Body of pancreas (tissue), 4 donors: ENCODE data around the gene HAVCR1. TPM values are rescaled to one million over a fixed set of nuclear protein-coding genes. Genes with fewer than 3 reads are reported as not detected.

Experiments
- ATAC-seq: fragments of 150-250 bp; one replicate; pipeline ENCODE4 v1.9.1; 2016
- DNase-seq, 4 donors: peaks; one replicate each; pipeline ENCODE4 v3.0.0-alpha.2; 2019
- H3K27ac ChIP-seq, 4 donors: fragments of 200-600 bp; sonication (generic); 1 replicate in 3 of 4; 2 replicates in 1 of 4; pipeline versions ENCODE4 v1.5.1 to v1.6.1; 2016 to 2019; ENCODE audit warnings: mild to moderate bottlenecking in 1 of 4, mixed read lengths in 1 of 4, moderate library complexity in 1 of 4
- H3K27me3 ChIP-seq, 2 donors: fragments of 200-600 bp; sonication (generic); one replicate each; pipeline ENCODE4 v1.6.0; 2016; ENCODE audit warnings: mild to moderate bottlenecking in 1 of 2
- H3K36me3 ChIP-seq, 2 donors: fragments of 200-600 bp; sonication (generic); replicated peaks in 1 of 2; 2 replicates each; pipeline ENCODE4 v1.5.1; 2016; ENCODE audit warnings: low read depth in 2 of 2; ENCODE audit not compliant: insufficient read depth in 1 of 2
- H3K4me1 ChIP-seq: fragments of 200-600 bp; sonication (generic); one replicate; pipeline ENCODE4 v1.6.0; 2016
- H3K4me3 ChIP-seq, 2 donors: fragments of 200-600 bp; sonication (generic); 1 replicate in 1 of 2; 2 replicates in 1 of 2; pipeline ENCODE4 v1.5.1; 2016 to 2019
- H3K9me3 ChIP-seq, 3 donors: fragments of 200-600 bp; sonication (generic); 1 replicate in 2 of 3; 2 replicates in 1 of 3; pipeline ENCODE4 v1.5.1; 2016
- POLR2A ChIP-seq, 3 donors: fragments of 450-650 bp; IDR thresholded peaks; one replicate each; pipeline ENCODE4 v1.6.1; 2016; ENCODE audit warnings: antibody characterized with exemption in 3 of 3, mild to moderate bottlenecking in 2 of 3
- WGBS, 2 donors: methylation state at CpG; one replicate each; pipeline ENCODE4 v1.1.5; 2017; 5-methylcytosine and 5-hydroxymethylcytosine counted together
- intact Hi-C: fragments of 100-400 bp; cut with DNase I; formaldehyde crosslinking; loops from one replicate; pipeline ENCODE4 v1.15.1; 2023
- total RNA-seq, 2 donors: library from RNA; depleted of rRNA; stranded (reverse); fragments of >200 nt; gene quantifications; one replicate each; pipeline ENCODE4 v1.1.0, GENCODE V29; 2016
- TF ChIP-seq, protein P1 (sequence below), 7 experiments: fragments of 450-650 bp in 4 of 7; fragments of 200-600 bp in 3 of 7; sonication (generic) in 3 of 7; IDR thresholded peaks; one replicate each; pipeline ENCODE4 v1.5.1; 2016 to 2019; ENCODE audit warnings: antibody characterized with exemption in 7 of 7

Gene HAVCR1
- not detected for total RNA-seq

DNA sequence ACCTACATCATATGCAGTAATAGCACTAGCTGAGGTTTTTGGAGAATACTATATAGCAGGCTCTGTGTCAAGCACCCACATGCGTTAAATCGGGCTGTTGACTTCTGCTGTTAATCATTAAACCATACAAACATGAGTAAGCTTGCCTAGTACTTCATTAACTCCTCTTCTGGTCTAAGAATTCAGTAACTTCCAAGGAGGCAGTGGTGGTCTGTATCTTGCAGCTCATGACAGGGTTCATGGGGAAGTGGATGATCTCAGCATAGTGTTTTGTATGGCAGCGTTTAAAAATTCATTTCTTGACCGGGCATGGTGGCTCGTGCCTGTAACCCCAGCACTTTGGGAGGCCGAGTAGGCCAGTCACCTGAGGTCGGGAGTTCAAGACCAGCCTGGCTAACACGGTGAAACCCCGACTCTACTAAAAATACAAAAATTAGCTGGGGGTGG, at the start of gene HAVCR1:
Gene HAVCR1 (minus strand): TSS at position 24 of the 447 bp plus-strand sequence. CDS start 1,173 bp downstream, outside the sequence.
- WGBS, 2 donors = 48 to 51% methylated on average over 9 of the region's 9 CpGs
- intact Hi-C loops = no loop called here
- DNase-seq = peak in 2 of 4 donors; percentile 16 to 17

DNA sequence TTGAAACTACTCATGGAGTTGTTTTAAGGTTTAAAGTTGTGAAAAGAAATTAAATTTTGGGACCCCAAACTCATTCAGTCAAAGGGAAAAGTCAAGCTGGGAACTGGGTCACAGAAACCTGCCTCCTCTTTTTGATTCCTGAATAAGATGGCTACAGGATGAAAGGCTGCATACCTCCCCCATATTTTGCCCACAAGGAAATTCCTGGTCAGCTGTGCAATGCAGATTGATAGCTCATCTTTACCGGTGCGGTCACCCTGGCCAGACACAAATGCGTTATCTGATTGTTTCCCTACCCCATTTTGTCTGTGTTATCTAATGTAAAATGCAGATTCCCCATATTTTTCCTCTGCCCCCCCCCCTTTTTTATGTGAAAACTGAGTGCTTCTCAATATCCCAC, 48.6 kb upstream of the HAVCR1 start:
- Histone ChIP-seq H3K36me3 (no peaks in the 10 kb centered on the region), H3K4me3 (no peak overlapping the region), H3K27me3 (no peaks in the 10 kb centered on the region), H3K4me1 (no peaks in the 10 kb centered on the region), H3K9me3 (no peaks in the 10 kb centered on the region), H3K27ac (peak overlapping the region in 1 of 4 donors; percentile 59)
- 66 to 69% methylated on average over 3 of the region's 3 CpGs for WGBS, 2 donors
- intact Hi-C loops = no loop called here
- ATAC-seq (no peak), DNase-seq (no peak)
- no peak for TF ChIP-seq POLR2A (IDR thresholded peaks at IDR 0.05)

More for the DNA sequence above, at the start of gene HAVCR1:
- no peaks in the 10 kb centered on the region for H3K36me3 ChIP-seq
- peak; percentile 77 for ATAC-seq
- TF ChIP-seq POLR2A (IDR thresholded peaks at IDR 0.05) = no peak
- peaks cover 12% of the 10 kb centered on the region for H3K4me1 ChIP-seq
- H3K4me3 ChIP-seq = no peak within 1 kb of the TSS
- H3K27ac ChIP-seq = no peak within 1 kb of the TSS
- no peaks in the 10 kb centered on the region for H3K27me3 ChIP-seq
- no peaks in the 10 kb centered on the region for H3K9me3 ChIP-seq

DNA sequence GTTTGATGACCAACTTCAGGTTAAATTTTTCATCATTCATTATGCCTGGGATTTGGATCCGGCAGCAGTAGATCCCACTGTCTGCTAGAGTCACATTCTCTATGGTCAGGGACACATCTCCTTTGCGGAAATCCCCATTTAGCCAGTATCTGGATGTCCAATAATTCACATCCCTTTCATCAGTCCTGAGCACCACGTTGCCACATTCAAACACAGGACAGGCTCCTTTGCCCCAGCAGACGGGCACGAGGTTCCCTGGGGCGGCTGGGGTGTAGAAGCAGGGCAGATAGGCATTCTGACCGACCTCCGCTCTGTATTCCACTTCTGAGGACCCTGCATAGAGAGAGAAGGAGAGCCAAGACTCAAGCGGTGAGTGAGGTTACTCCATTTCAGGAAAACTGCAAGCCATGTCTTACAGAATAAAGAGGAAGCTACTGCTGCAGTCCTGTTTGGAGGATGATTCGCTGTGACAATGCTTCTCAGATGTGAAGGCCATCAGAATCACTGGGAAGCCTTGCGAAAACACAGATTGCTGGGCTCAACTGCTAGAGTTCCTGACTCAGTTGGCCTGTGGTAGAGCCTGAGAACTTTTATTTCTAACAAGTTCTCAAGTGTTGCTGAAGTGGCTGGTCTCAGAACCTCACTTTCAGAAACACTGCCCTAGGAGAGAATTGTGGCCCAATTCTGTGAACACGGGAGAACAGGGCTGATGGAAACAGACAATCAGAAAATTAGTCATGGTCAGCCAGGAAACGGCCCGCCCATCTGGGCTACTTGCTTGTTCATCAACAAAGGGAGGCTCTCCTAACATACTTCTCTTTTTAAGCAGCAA, 47.9 kb upstream of the HAVCR1 start:
- TF ChIP-seq, protein P1, sequence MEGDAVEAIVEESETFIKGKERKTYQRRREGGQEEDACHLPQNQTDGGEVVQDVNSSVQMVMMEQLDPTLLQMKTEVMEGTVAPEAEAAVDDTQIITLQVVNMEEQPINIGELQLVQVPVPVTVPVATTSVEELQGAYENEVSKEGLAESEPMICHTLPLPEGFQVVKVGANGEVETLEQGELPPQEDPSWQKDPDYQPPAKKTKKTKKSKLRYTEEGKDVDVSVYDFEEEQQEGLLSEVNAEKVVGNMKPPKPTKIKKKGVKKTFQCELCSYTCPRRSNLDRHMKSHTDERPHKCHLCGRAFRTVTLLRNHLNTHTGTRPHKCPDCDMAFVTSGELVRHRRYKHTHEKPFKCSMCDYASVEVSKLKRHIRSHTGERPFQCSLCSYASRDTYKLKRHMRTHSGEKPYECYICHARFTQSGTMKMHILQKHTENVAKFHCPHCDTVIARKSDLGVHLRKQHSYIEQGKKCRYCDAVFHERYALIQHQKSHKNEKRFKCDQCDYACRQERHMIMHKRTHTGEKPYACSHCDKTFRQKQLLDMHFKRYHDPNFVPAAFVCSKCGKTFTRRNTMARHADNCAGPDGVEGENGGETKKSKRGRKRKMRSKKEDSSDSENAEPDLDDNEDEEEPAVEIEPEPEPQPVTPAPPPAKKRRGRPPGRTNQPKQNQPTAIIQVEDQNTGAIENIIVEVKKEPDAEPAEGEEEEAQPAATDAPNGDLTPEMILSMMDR (IDR thresholded peaks at IDR 0.05) = no peak
- TF ChIP-seq POLR2A (IDR thresholded peaks at IDR 0.05) = no peak
- peak overlapping the region in 1 of 4 donors; percentile 59 for H3K27ac ChIP-seq
- intact Hi-C loops = no loop called here
- DNase-seq (peak in 1 of 4 donors; percentile 41), ATAC-seq (no peak)
- no peak overlapping the region for H3K4me3 ChIP-seq
- H3K4me1 ChIP-seq = no peaks in the 10 kb centered on the region
- no peaks in the 10 kb centered on the region for H3K36me3 ChIP-seq
- H3K27me3 ChIP-seq = no peaks in the 10 kb centered on the region
- no peaks in the 10 kb centered on the region for H3K9me3 ChIP-seq
- 62 to 81% methylated on average over 14 of the region's 14 CpGs for WGBS, 2 donors

DNA sequence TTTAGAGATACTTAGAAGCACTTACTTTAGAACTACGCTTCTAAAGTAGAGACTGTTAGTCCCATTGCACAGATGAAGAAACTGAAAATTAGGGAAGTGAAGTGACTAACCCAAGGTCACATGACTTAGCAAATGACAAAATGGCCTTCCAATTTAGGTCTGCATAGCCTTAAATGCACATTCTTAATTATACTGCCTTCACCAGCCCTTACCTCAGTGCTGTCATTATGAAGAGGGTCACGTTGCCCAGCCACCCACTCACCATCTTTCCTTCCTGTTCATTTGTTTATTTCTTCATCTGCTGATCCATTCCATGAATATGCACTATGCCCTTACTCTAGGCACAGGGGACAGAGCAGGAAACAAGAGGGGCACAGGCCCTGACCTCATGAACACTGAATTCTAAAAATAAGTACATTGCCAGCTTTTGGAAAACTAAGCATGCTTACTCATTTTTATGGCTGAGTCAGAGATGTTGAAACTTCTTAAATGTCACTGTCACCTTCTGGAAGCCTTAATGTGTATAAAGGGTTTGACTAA, 41.3 kb upstream of the HAVCR1 start:
- TF ChIP-seq, protein P1 (IDR thresholded peaks at IDR 0.05) = no peak
- no peak for TF ChIP-seq POLR2A (IDR thresholded peaks at IDR 0.05)
- H3K36me3 ChIP-seq = no peaks in the 10 kb centered on the region
- no peaks in the 10 kb centered on the region for H3K27me3 ChIP-seq
- WGBS, 2 donors = 72% methylated on average over 2 of the region's 2 CpGs
- ATAC-seq (peak; percentile 52), DNase-seq (peak in 1 of 4 donors; percentile 10)
- intact Hi-C loops = no loop called here
- no peaks in the 10 kb centered on the region for H3K9me3 ChIP-seq
- H3K4me3 ChIP-seq = no peak overlapping the region
- no peak overlapping the region for H3K27ac ChIP-seq
- no peaks in the 10 kb centered on the region for H3K4me1 ChIP-seq

DNA sequence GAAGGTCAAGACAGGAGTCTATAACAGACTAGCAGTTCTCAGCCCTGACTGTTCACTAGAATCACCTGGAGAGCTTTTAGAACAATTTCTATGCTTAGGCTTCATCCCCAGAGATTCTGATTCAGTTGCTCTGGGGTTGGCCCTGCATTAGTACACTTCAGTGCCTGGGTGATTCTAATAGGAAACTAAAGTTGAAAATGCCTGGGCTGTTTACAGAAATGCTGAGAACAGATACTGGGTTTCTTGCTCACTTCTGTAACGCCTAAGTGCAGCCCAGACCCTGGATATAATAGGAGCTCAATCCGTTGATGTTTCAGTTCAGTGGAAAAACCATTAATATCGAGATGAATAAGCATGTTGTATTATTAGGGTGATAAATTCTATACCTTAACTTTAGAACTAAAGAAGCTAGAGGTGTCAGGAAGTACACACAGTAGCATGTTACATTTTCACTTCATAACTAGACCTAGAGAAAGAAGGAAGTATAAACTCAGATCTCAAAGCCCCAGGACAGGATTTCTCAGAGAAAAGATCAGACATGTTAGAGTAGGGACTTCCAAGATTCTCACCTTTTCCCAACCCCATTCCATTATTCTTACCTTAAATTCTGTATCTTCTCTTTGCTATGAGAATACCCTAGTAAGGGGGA, 29.6 kb upstream of the HAVCR1 start:
- WGBS, 2 donors = 54 to 62% methylated on average over 3 of the region's 3 CpGs
- TF ChIP-seq, protein P1 (IDR thresholded peaks at IDR 0.05) = no peak
- TF ChIP-seq POLR2A (IDR thresholded peaks at IDR 0.05) = no peak
- Histone ChIP-seq H3K27ac (no peak overlapping the region), H3K27me3 (no peaks in the 10 kb centered on the region), H3K36me3 (no peaks in the 10 kb centered on the region), H3K9me3 (no peaks in the 10 kb centered on the region), H3K4me3 (no peak overlapping the region), H3K4me1 (no peaks in the 10 kb centered on the region)
- DNase-seq (no peak), ATAC-seq (no peak)
- intact Hi-C loops = no loop called here
